ENCODE data around the gene RCCD1. TPM values are rescaled to one million over a fixed set of nuclear protein-coding genes. Genes with fewer than 3 reads are reported as not detected.

The RCCD1 gene
- polyA plus RNA-seq, 1 donor from 2014 or later = 4.5 TPM

GRCh38 chr15:90957031-90957790 is 2.5 kb downstream of the RCCD1 start:
- H4K20me1 ChIP-seq (ENCODE audit: insufficient read depth) = no peaks in the 10 kb centered on the region
- H3K9me2 ChIP-seq (ENCODE audit: insufficient read depth, low read length) = no peaks in the 10 kb centered on the region
- H3K27me3 ChIP-seq (ENCODE audit: insufficient read depth, low read depth, low read length) = peaks cover 15% of the 10 kb centered on the region
- no peaks in the 10 kb centered on the region for H3K36me3 ChIP-seq (ENCODE audit: insufficient read depth, low read length)
- no peaks in the 10 kb centered on the region for H3K79me2 ChIP-seq (replicated peaks; ENCODE audit: insufficient read depth, low read length)
- TF ChIP-seq RAD21 (conservative IDR thresholded peaks at IDR 0.05) (no peak), MXI1 (conservative IDR thresholded peaks at IDR 0.05; ENCODE audit: poor library complexity, severe bottlenecking) (peak; percentile 14), REST (IDR thresholded peaks at IDR 0.05; ENCODE audit: borderline replicate concordance) (no peak)
- H3K4me2 ChIP-seq (ENCODE audit: low read length) = no peak overlapping the region
- H3K9me3 ChIP-seq (ENCODE audit: low read length) = no peaks in the 10 kb centered on the region
- H3K9ac ChIP-seq (ENCODE audit: low read length) = peak overlapping the region; percentile 62
- no peak overlapping the region for H2AFZ ChIP-seq (ENCODE audit: low read depth, low read length)
- H3K4me3 ChIP-seq (ENCODE audit: low read length) = peak overlapping the region; percentile 65
- H3F3A ChIP-seq (ENCODE audit: insufficient read depth, low read length, poor library complexity, severe bottlenecking) = no peaks in the 10 kb centered on the region
- no peak overlapping the region for H3K27ac ChIP-seq (ENCODE audit: low read length)

- Histone ChIP-seq H2AFZ (ENCODE audit: low read depth, low read length) (no peak overlapping the region), H3K9ac (ENCODE audit: low read length) (no peak overlapping the region), H3K4me3 (ENCODE audit: low read length) (peak overlapping the region; percentile 65), H3K79me2 (replicated peaks; ENCODE audit: insufficient read depth, low read length) (no peaks in the 10 kb centered on the region), H3K9me2 (ENCODE audit: insufficient read depth, low read length) (no peaks in the 10 kb centered on the region), H3K36me3 (ENCODE audit: insufficient read depth, low read length) (no peaks in the 10 kb centered on the region), H3K27ac (ENCODE audit: low read length) (no peak overlapping the region), H4K20me1 (ENCODE audit: insufficient read depth) (no peaks in the 10 kb centered on the region), H3K4me2 (ENCODE audit: low read length) (no peak overlapping the region), H3K9me3 (ENCODE audit: low read length) (no peaks in the 10 kb centered on the region), H3F3A (ENCODE audit: insufficient read depth, low read length, poor library complexity, severe bottlenecking) (no peaks in the 10 kb centered on the region), H3K27me3 (ENCODE audit: insufficient read depth, low read depth, low read length) (peaks cover 15% of the 10 kb centered on the region)
- TF ChIP-seq SMC3 (conservative IDR thresholded peaks at IDR 0.05; ENCODE audit: poor library complexity) (no peak), RAD21 (conservative IDR thresholded peaks at IDR 0.05) (no peak), REST (IDR thresholded peaks at IDR 0.05; ENCODE audit: borderline replicate concordance) (no peak), POLR2AphosphoS5 (IDR thresholded peaks at IDR 0.05) (no peak), EP300 (conservative IDR thresholded peaks at IDR 0.05; ENCODE audit: poor library complexity, severe bottlenecking) (no peak), EZH2 (IDR thresholded peaks at IDR 0.05; ENCODE audit: borderline replicate concordance, insufficient read depth, low read length, poor library complexity, severe bottlenecking) (no peak), TAF1 (IDR thresholded peaks at IDR 0.05; ENCODE audit: low read depth) (no peak), MXI1 (conservative IDR thresholded peaks at IDR 0.05; ENCODE audit: poor library complexity, severe bottlenecking) (no peak), CTCF (IDR thresholded peaks at IDR 0.05; ENCODE audit: poor library complexity, severe bottlenecking) (no peak)
Measured at GRCh38 chr15:90957791-90958190, 3.1 kb downstream of the RCCD1 start.

All from neural cell (in vitro differentiated cells).